Measurements from ENCODE around the gene DHRS3. TPM values are rescaled to one million over a fixed set of nuclear protein-coding genes. Genes with fewer than 3 reads are reported as not detected.

The DHRS3 gene
- total and polyA plus RNA-seq, 2 donors (not counting 3 experiments of a cell fraction or from before 2014, with no cell fraction given) = 54.3 to 75.2 TPM

GRCh38 chr1:12654004-12654567 lies 36.1 kb upstream of the DHRS3 start:
- H3K27me3 ChIP-seq (ENCODE audit: control insufficient read depth in 2 of 2, insufficient read depth in 2 of 2, low read length in 2 of 2) = peaks cover 0 to 2% of the 10 kb centered on the region in 2 experiments
- no peak for TF ChIP-seq GATA2 (IDR thresholded peaks at IDR 0.05; ENCODE audit: insufficient read depth, insufficient read length, low read depth, low read length)
- no peak for TF ChIP-seq POLR2AphosphoS5 (IDR thresholded peaks at IDR 0.05; ENCODE audit: insufficient read depth, low read depth, low read length)
- TF ChIP-seq POLR2A (IDR thresholded peaks at IDR 0.05; ENCODE audit: low read depth, low read length) = no peak
- TF ChIP-seq EZH2 (IDR thresholded peaks at IDR 0.05; ENCODE audit: borderline replicate concordance, low read depth, low read length, severe bottlenecking) = no peak
- no peak for TF ChIP-seq MYC (IDR thresholded peaks at IDR 0.05; ENCODE audit: low read depth, low read length)
- TF ChIP-seq FOS (IDR thresholded peaks at IDR 0.05; ENCODE audit: borderline replicate concordance, insufficient read depth, low read length) = no peak
- no peak for TF ChIP-seq JUN (IDR thresholded peaks at IDR 0.05; ENCODE audit: borderline replicate concordance, insufficient read depth, insufficient read length, low read depth)
- no peak for TF ChIP-seq CTCF (IDR thresholded peaks at IDR 0.05; ENCODE audit: extremely low read depth in 1 of 2, insufficient read depth in 1 of 2, low read depth in 1 of 2, low read length in 2 of 2)
- no peak overlapping the region for H2AFZ ChIP-seq (ENCODE audit: low read depth, low read length)
- H3K4me1 ChIP-seq (ENCODE audit: control insufficient read depth, extremely low read depth, insufficient read depth, low read length) = no peaks in the 10 kb centered on the region
- H3K9me1 ChIP-seq (replicated peaks; ENCODE audit: control insufficient read depth, extremely low read depth, insufficient read depth, low read length) = no peaks in the 10 kb centered on the region
- H3K9me3 ChIP-seq (replicated peaks; ENCODE audit: control insufficient read depth, insufficient read depth, low read length) = no peaks in the 10 kb centered on the region
- FAIRE-seq = no peak
- dilution Hi-C loops (cut with MboI; ENCODE audit: extremely low pct_ligation_motif_present, low sequenced_read_pairs) = no loop called here
- no peaks in the 10 kb centered on the region for H3K79me2 ChIP-seq (ENCODE audit: control insufficient read depth, insufficient read depth, low read length)
- H3K36me3 ChIP-seq (ENCODE audit: control insufficient read depth in 2 of 2, extremely low read depth in 1 of 2, insufficient read depth in 2 of 2, low read length in 2 of 2) = no peaks in the 10 kb centered on the region
- H3K9ac ChIP-seq (replicated peaks; ENCODE audit: extremely low read depth, insufficient read depth, low read length) = no peak overlapping the region
- H4K20me1 ChIP-seq (replicated peaks; ENCODE audit: control insufficient read depth, extremely low read depth, insufficient read depth, low read length) = no peaks in the 10 kb centered on the region
- no peak overlapping the region for H3K27ac ChIP-seq (ENCODE audit: insufficient read depth, low read depth, low read length)
- no TSS peak for BruUV-seq (replicated peaks)
- no peak overlapping the region for H3K4me3 ChIP-seq (replicated peaks in 1 of 3; ENCODE audit: insufficient read depth in 1 of 3, low read depth in 1 of 3, low read length in 3 of 3)
- CTCF ChIA-PET = no interaction called here
- H3K4me2 ChIP-seq (ENCODE audit: insufficient read depth, low read length) = no peak overlapping the region
- DNase-seq (ENCODE audit: low read depth, low spot score) = no peak
- POLR2A ChIA-PET = no interaction called here
- intact Hi-C loops (cut with micrococcal nuclease) = no loop called here
